Mucosa of rectum (tissue), 2 donors: Measurements from ENCODE around the gene SLC28A2.
"Not testable (repeated sequence)": the region's sequence is repeated elsewhere in the genome, so short reads cannot be mapped to it uniquely, and the experiment has no call there.

ENCODE experiments used
- H3K27ac ChIP-seq, 2 donors: one replicate each; pipeline ENCODE4 v1.7.0; 2013; ENCODE audit warnings: inconsistent platforms in 2 of 2, low read depth in 2 of 2, low read length in 2 of 2
- H3K27me3 ChIP-seq, 2 donors: one replicate each; pipeline ENCODE4 v1.7.0; 2013; ENCODE audit warnings: low read length in 2 of 2; ENCODE audit not compliant: control insufficient read depth in 2 of 2, insufficient read depth in 2 of 2
- H3K36me3 ChIP-seq, 2 donors: one replicate each; pipeline ENCODE4 v1.7.0; 2013; ENCODE audit warnings: low read length in 2 of 2; ENCODE audit not compliant: control insufficient read depth in 2 of 2, insufficient read depth in 2 of 2
- H3K4me1 ChIP-seq, 2 donors: one replicate each; pipeline ENCODE4 v1.7.0; 2013; ENCODE audit warnings: low read length in 2 of 2, mild to moderate bottlenecking in 1 of 2; ENCODE audit not compliant: control insufficient read depth in 2 of 2, insufficient read depth in 2 of 2
- H3K4me3 ChIP-seq, 2 donors: one replicate each; pipeline ENCODE4 v1.7.0; 2013; ENCODE audit warnings: low read length in 2 of 2
- H3K9ac ChIP-seq, 2 donors: one replicate each; pipeline ENCODE4 v1.7.0; 2013; ENCODE audit warnings: low read length in 2 of 2, low read depth in 1 of 2, mild to moderate bottlenecking in 1 of 2
- H3K9me3 ChIP-seq, 2 donors: one replicate each; pipeline ENCODE4 v1.7.0; 2013; ENCODE audit warnings: low read length in 2 of 2; ENCODE audit not compliant: control insufficient read depth in 2 of 2
- donor health status: healthy.
- donor health status: Normal muscosa, but diverticular disease.

SLC28A2 gene

GRCh38 chr15:45291822-45292582 is 40.0 kb downstream of the SLC28A2 start:
- no peak overlapping the region for H3K4me3 ChIP-seq
- H3K36me3 ChIP-seq, result no peaks in the 10 kb centered on the region
- no peaks in the 10 kb centered on the region for H3K9me3 ChIP-seq
- H3K27ac ChIP-seq, result no peak overlapping the region
- no peaks in the 10 kb centered on the region for H3K27me3 ChIP-seq
- H3K9ac ChIP-seq, result no peak overlapping the region
- H3K4me1 ChIP-seq, result no peaks in the 10 kb centered on the region

GRCh38 chr15:45293326-45293725 is 41.3 kb downstream of the SLC28A2 start:
- not testable (repeated sequence) for H3K27me3 ChIP-seq, H3K27ac ChIP-seq, H3K4me1 ChIP-seq, H3K9me3 ChIP-seq, H3K9ac ChIP-seq, H3K36me3 ChIP-seq, H3K4me3 ChIP-seq

GRCh38 chr15:45298964-45299378 is 46.9 kb downstream of the SLC28A2 start:
- not testable (repeated sequence) for H3K36me3 ChIP-seq, H3K9me3 ChIP-seq, H3K27me3 ChIP-seq, H3K4me3 ChIP-seq, H3K4me1 ChIP-seq, H3K27ac ChIP-seq, H3K9ac ChIP-seq

- no peak overlapping the region for H3K27ac ChIP-seq
- no peaks in the 10 kb centered on the region for H3K9me3 ChIP-seq
- no peak overlapping the region for H3K4me3 ChIP-seq
- H3K9ac ChIP-seq, result peak overlapping the region in 1 of 2 donors; percentile 14
- peaks cover 0 to 2% of the 10 kb centered on the region in 2 donors for H3K4me1 ChIP-seq
- H3K27me3 ChIP-seq, result no peaks in the 10 kb centered on the region
- H3K36me3 ChIP-seq, result no peaks in the 10 kb centered on the region
Measured at GRCh38 chr15:45304711-45305110, 52.7 kb downstream of the SLC28A2 start.

- Histone ChIP-seq H3K4me3 (no peak overlapping the region), H3K9me3 (no peaks in the 10 kb centered on the region), H3K4me1 (peaks cover 0 to 6% of the 10 kb centered on the region in 2 donors), H3K36me3 (no peaks in the 10 kb centered on the region), H3K9ac (no peak overlapping the region), H3K27me3 (no peaks in the 10 kb centered on the region), H3K27ac (no peak overlapping the region)
Measured at GRCh38 chr15:45306105-45306504, 54.1 kb downstream of the SLC28A2 start.

GRCh38 chr15:45307230-45307924 is 55.3 kb downstream of the SLC28A2 start:
- H3K27ac ChIP-seq, result no peak overlapping the region
- no peak overlapping the region for H3K9ac ChIP-seq
- H3K4me1 ChIP-seq, result peaks cover 0 to 6% of the 10 kb centered on the region in 2 donors
- no peaks in the 10 kb centered on the region for H3K27me3 ChIP-seq
- peak overlapping the region in 1 of 2 donors; percentile 55 for H3K4me3 ChIP-seq
- H3K36me3 ChIP-seq, result no peaks in the 10 kb centered on the region
- no peaks in the 10 kb centered on the region for H3K9me3 ChIP-seq

GRCh38 chr15:45314117-45314516 is 62.1 kb downstream of the SLC28A2 start:
- H3K4me3 ChIP-seq, H3K9me3 ChIP-seq, H3K9ac ChIP-seq, H3K27me3 ChIP-seq, H3K36me3 ChIP-seq, H3K27ac ChIP-seq, H3K4me1 ChIP-seq: not testable (repeated sequence)

- Histone ChIP-seq H3K36me3 (no peaks in the 10 kb centered on the region), H3K27me3 (no peaks in the 10 kb centered on the region), H3K4me1 (peaks cover 0 to 6% of the 10 kb centered on the region in 2 donors), H3K9ac (no peak overlapping the region), H3K9me3 (no peaks in the 10 kb centered on the region), H3K4me3 (no peak overlapping the region), H3K27ac (no peak overlapping the region)
Measured at GRCh38 chr15:45314960-45315359, 62.9 kb downstream of the SLC28A2 start.

- H3K9me3 ChIP-seq, result no peaks in the 10 kb centered on the region
- H3K36me3 ChIP-seq, result no peaks in the 10 kb centered on the region
- no peak overlapping the region for H3K27ac ChIP-seq
- no peak overlapping the region for H3K4me3 ChIP-seq
- H3K9ac ChIP-seq, result no peak overlapping the region
- H3K4me1 ChIP-seq, result peaks cover 0 to 6% of the 10 kb centered on the region in 2 donors
- H3K27me3 ChIP-seq, result no peaks in the 10 kb centered on the region
Measured at GRCh38 chr15:45319472-45320214, 67.6 kb downstream of the SLC28A2 start.

- peaks cover 0 to 6% of the 10 kb centered on the region in 2 donors for H3K4me1 ChIP-seq
- no peaks in the 10 kb centered on the region for H3K27me3 ChIP-seq
- no peak overlapping the region for H3K4me3 ChIP-seq
- H3K36me3 ChIP-seq, result no peaks in the 10 kb centered on the region
- no peaks in the 10 kb centered on the region for H3K9me3 ChIP-seq
- H3K9ac ChIP-seq, result no peak overlapping the region
- no peak overlapping the region for H3K27ac ChIP-seq
Measured at GRCh38 chr15:45320581-45321205, 68.7 kb downstream of the SLC28A2 start.
